GOT3 (cell line): ENCODE data around the gene C2orf69.
"Not testable (repeated sequence)": the region's sequence is repeated elsewhere in the genome, so short reads cannot be mapped to it uniquely, and the experiment has no call there.

Experiments
- DNase-seq: peaks from one replicate; lab custom pipeline; 2025; ENCODE audit warnings: mixed read lengths; lab: John Stamatoyannopoulos, UW

The C2orf69 gene

DNA sequence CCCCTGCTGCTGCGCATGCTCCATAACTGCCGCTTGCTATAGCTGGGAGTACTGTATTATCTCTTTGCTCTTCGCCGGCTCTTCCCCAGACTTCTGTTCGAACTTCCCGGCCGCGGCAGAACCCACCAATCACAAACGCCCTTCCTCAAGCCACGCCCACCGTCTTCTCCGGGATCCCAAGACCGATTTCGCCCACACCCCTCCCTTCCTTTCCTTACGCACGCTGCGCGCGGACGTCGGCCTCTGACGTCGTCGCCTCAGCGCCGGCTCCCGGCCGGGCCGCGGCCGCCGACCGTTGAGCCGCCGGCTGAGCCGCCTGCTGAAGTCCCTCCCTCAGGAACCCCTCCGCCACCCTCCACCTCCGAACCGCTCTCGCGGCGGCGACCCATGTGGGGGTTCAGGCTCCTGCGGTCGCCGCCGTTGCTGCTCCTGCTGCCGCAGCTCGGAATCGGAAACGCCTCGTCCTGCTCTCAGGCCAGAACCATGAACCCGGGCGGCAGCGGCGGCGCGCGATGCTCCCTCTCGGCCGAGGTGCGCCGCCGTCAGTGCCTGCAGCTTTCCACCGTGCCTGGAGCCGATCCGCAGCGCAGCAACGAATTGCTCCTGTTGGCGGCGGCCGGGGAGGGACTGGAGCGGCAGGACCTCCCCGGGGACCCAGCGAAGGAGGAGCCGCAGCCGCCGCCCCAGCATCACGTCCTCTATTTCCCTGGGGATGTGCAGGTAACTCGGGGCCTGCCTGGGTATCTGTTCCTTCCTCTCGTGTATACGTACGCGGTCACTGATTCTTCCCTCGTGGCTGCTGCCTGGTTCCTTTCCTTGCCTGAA lies at the start of gene C2orf69:
C2orf69 (plus strand) TSS at position 242 of the 825 bp plus-strand sequence; CDS start at position 388, 146 bp downstream.
- peak; percentile 85 for DNase-seq

- no peak for DNase-seq
These were observed 48.3 kb upstream of the C2orf69 start for GRCh38 chr2:199862788-199863187.

DNA sequence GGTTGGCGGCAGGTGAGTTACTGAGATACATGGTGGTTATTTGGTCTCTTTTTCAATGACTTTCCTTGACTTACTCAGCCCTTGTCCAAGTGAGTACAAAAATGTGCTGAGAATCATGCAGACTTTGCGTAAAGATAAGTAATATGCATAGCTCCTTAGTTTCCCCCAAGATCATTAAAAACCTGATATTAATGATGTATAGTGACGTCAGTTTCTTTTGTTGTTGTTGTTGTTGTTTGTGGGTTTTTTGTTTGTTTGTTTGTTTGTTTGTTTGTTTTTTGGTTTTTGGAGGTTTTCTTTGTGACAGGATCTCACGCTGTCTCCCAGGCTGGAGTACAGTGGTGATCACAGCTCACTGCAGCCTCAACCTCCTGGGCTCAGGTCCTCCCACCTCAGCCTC lies 45.2 kb upstream of the C2orf69 start:
- DNase-seq = no peak

- DNase-seq = no peak
These were observed 42.5 kb upstream of the C2orf69 start for GRCh38 chr2:199868431-199869226.

DNA sequence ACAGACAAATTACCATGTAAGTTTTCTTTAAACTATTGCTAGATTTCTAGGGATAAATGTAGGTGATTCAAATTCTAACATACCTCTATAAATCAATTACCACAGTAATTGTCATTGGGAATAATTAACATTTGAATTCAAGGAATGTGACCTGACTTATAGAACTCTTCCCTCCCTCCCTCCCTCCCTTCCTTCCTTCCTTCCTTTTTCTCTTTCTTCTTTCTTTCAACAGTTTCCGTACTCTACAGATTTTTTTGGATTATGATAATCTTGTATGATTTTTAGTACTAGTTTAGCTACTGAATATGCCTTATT lies 41.9 kb upstream of the C2orf69 start:
- no peak for DNase-seq

DNA sequence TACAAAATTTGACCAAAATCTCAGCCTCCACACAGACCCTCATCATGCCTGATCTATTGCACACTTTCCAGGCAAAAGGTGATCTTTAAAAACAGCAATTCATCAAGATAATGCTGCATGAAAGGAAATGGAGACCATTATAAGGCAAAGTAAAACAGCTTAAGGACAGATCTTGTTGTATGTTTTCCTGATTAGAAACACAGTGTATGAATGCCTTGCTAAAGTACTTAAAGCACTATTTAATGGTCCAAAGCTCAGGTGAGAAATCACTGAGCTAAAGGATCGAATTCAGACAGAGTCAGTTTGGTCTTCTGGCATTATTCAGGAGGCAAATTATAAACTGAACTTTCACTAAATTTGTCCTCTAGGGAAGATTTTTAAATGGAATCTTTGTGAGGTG lies 41.4 kb upstream of the C2orf69 start:
- no peak for DNase-seq

DNA sequence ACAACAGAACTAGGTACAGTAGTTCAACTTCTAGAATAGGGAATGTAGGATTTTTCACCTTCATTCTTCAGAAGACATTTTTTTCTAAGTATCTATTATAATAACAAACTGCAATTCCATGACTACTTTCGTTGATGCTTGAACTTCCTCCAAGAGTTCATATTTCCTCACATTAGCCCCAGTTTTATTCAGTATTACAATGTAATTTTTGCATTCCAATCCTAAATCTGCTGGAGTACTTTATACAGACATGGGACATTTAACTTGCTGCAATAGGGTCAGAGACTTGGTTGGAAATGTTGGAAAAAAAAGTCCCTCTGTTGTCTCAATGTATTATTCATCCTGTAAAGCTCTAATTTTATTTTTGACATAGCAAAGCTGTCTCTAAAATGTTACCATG lies 40.5 kb upstream of the C2orf69 start:
- no peak for DNase-seq

DNA sequence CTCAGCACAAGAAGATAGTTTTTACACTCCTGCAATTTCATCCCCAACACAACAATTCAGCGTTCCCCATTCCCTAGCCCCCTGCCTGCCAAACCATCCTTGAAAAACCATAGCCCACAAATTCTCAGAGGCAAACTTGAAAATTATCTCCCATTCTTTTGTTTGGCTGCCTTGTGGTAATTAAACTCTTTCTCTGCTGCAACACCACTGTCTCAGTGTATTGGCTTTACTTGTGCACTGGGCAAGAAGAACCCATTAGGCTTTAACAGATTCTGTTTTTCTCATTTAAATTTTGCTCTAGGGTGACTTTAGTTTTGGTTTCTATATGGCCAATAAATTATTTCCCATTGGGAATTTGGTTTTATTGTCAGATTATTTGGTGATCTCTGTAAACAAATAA lies 36.9 kb upstream of the C2orf69 start:
- no peak for DNase-seq

GRCh38 chr2:199875400-199875799 lies 35.7 kb upstream of the C2orf69 start:
- no peak for DNase-seq

DNA sequence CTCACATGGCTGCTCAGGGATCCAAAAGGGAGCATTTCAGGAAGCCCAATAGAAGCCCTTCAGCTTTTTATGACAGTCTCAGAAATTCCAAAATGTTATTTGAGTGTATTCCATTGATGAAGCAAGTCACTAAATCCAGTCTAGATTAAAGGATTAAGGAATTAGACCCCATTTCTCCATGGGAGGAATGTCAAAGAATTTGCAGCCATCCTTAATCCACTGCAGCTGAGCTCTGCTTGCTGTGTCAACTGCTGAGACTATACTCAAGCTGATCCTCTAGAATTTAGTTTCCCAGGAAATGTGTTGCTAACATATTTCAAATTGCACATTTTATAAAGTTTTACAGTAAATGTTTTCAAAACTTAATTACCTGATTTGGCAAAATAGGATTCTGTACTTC lies 28.4 kb upstream of the C2orf69 start:
- DNase-seq = no peak

DNA sequence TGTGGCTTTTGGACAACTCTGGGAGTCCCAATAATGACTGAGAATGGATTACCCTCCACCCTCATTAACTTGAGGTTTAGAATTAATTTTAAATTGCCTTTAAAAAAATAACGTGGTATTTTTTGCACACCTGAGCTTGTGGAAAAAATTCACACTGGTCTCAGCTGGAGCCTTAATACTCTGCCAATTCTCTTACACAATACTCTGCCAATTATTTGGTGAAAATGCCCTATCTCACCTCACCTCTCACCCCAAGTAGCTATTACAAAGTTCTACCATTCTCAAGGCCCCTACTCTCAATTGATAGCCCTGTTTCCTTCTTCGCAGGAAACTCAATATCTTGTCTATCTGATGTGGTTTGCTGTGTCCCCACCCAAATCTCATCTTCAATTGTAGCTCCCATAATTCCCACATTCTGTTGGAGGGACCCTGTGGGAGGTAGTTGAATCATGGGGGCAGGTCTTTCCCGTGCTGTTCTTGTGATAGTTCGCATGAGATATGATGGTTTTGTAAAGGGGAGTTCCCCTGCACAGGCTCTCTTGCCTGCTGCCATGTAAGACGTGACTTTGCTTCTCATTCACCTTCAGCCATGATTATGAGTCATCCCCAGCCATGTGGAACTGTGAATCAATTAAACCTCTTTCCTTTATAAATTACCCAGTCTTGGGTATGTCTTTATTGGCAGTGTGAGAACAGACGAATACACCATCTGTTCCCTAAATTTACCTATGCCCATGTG lies 27.4 kb upstream of the C2orf69 start:
- no peak for DNase-seq

GRCh38 chr2:199895406-199895805 lies 15.7 kb upstream of the C2orf69 start:
- no peak for DNase-seq

GRCh38 chr2:199896617-199897016 lies 14.5 kb upstream of the C2orf69 start:
- DNase-seq = no peak

- no peak for DNase-seq
These were observed 9.2 kb upstream of the C2orf69 start for GRCh38 chr2:199901942-199902341.

DNA sequence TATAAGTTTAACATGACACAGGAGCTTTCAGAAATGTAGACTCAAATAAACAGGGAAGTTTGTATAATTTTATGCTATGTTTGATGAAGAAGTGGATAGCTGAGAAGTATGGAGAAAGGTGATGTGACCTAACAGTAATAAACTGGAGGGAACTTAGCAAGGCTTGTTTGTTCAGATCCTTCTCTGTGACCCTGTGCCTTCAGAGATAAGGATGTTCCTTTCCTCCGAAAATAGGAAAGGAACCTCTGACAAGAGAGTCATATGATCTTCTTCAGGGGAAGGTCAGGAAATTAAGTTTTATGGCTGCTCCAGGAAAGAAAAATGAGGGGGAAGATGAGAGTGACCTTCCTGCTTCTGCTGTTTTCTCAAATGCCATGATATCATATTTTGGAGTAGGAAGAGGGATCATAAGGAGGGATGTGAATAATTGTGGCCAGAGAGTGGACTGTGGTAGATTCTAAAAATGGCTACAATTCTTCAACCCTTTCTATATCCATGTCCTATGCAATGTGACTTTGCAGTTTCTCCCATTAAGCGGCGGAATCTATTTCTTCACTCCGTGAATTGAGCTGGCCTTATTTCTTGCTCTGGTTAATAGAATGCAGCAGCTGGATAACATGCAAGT lies 8.5 kb upstream of the C2orf69 start:
- DNase-seq = no peak

GRCh38 chr2:199903111-199903510 lies 8.0 kb upstream of the C2orf69 start:
- DNase-seq = no peak

DNA sequence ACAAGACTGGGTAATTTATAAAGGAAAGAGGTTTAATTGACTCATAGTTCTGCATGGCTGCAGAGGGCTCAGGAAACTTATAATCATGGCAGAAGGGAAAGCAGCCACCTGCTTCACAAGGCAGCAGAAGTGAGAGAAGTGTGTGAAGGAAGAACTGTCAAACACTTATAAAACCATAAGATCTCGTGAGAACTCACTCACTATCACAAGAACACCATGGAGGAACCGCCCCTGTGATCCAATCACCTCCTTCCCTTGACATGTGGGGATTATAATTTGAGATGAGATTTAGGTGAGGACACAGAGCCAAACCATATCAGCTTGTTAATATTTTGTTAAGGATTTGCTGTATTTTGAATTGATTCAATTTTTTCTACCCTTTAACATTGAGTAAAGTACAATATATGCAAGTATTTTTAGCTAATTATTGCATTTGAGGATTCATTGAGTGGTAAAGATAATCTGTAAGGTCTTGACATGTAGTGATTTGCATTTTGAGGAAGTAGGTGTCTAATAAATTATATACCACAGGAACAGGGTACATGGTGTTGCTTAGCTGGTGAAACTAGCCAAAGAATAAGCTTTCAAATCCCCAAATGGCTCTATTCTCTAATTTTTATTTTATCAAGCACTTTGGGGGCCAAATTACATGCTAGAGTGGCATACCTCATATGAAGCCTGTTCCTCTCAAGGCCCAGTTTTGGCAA lies 3.9 kb upstream of the C2orf69 start:
- DNase-seq = no peak

- DNase-seq = no peak
These were observed 598 bp upstream of the C2orf69 start for GRCh38 chr2:199910338-199911051.

DNA sequence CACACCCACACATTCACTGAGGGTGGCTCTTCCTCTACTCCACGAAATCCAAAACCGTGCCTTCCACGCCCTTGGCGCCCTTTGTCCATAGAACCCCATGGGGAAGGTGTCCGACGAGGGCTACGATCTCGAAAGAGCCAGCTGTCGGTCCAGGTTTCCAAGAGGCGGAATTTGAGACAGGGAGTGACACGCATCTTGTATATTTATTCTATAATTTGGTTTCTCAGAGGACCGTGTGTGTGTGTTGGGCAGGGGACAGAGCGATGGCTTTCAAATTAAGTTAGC lies 726 bp downstream of the C2orf69 start:
- DNase-seq = no peak

DNA sequence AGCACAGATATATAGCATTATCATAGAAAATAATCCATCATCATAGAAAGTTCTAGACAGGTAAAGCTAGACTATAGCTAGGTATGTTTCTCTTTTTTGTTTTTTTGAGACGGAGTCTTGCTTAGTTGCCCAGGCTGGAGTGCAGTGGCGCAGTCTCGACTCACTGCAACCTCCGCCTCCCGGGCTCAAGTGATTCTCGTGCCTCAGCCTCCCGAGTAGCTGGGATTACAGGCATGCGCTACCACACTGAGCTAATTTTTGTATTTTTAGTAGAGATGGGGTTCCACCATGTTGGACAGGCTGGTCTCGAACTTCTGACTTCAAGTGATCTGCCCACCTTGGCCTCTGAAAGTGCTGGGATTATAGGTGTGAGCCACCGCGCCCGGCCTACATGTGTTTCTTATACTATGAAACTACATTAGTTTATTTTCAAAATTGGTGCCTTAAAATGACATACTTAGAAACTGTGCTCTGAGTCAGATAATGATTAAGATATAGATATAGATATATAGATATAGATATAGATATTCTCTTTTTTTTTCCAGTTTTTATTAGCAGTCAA lies 1.5 kb downstream of the C2orf69 start:
- not testable (repeated sequence) for DNase-seq
